TTC549 (cell line): ENCODE measurements around the gene ARHGAP15.
"Not testable (repeated sequence)": the region's sequence is repeated elsewhere in the genome, so short reads cannot be mapped to it uniquely, and the experiment has no call there.

Experiments used
- FAIRE-seq: peaks from 2 replicates; lab custom pipeline; 2012; peaks lifted over from hg19 to GRCh38; lab: Jason Lieb, UNC

ARHGAP15 gene

GRCh38 chr2:143128681-143129580 is at the start of gene ARHGAP15:
Gene ARHGAP15 (plus strand): TSS chr2:143129419.
- FAIRE-seq, result no peak

GRCh38 chr2:143081616-143082015 is 47.6 kb upstream of the ARHGAP15 start:
- FAIRE-seq, result no peak

GRCh38 chr2:143083636-143084035 is 45.6 kb upstream of the ARHGAP15 start:
- no peak for FAIRE-seq

- no peak for FAIRE-seq
Measured at GRCh38 chr2:143084462-143084861, 44.8 kb upstream of the ARHGAP15 start.

GRCh38 chr2:143085125-143085784 is 44.0 kb upstream of the ARHGAP15 start:
- no peak for FAIRE-seq

GRCh38 chr2:143087033-143087432 is 42.2 kb upstream of the ARHGAP15 start:
- no peak for FAIRE-seq

- FAIRE-seq, result no peak
Measured at GRCh38 chr2:143088388-143088787, 40.8 kb upstream of the ARHGAP15 start.

- not testable (repeated sequence) for FAIRE-seq
Measured at GRCh38 chr2:143089520-143089919, 39.7 kb upstream of the ARHGAP15 start.

GRCh38 chr2:143110758-143111428 is 18.3 kb upstream of the ARHGAP15 start:
- FAIRE-seq, result peak; percentile 98

- no peak for FAIRE-seq
Measured at GRCh38 chr2:143117225-143117624, 12.0 kb upstream of the ARHGAP15 start.

- no peak for FAIRE-seq
Measured at GRCh38 chr2:143121079-143121478, 8.1 kb upstream of the ARHGAP15 start.

GRCh38 chr2:143121957-143122356 is 7.3 kb upstream of the ARHGAP15 start:
- FAIRE-seq, result no peak

- FAIRE-seq, result no peak
Measured at GRCh38 chr2:143123911-143124310, 5.3 kb upstream of the ARHGAP15 start.

GRCh38 chr2:143124445-143124844 is 4.8 kb upstream of the ARHGAP15 start:
- FAIRE-seq, result no peak

GRCh38 chr2:143125717-143126116 is 3.5 kb upstream of the ARHGAP15 start:
- no peak for FAIRE-seq

GRCh38 chr2:143132355-143132754 is 3.1 kb downstream of the ARHGAP15 start:
- no peak for FAIRE-seq

GRCh38 chr2:143133783-143134182 is 4.6 kb downstream of the ARHGAP15 start:
- peak; percentile 3 for FAIRE-seq

GRCh38 chr2:143138292-143138691 is 9.1 kb downstream of the ARHGAP15 start:
- no peak for FAIRE-seq

- no peak for FAIRE-seq
Measured at GRCh38 chr2:143139835-143140393, 10.7 kb downstream of the ARHGAP15 start.

- FAIRE-seq, result no peak
Measured at GRCh38 chr2:143140864-143141661, 11.8 kb downstream of the ARHGAP15 start.

- FAIRE-seq, result no peak
Measured at GRCh38 chr2:143142598-143142997, 13.4 kb downstream of the ARHGAP15 start.
